Osteoblast (primary cell): ENCODE results near the gene RANBP3. TPM values are rescaled to one million over a fixed set of nuclear protein-coding genes. Genes with fewer than 3 reads are reported as not detected.
A peak's percentile ranks its signal among the peaks of the same experiment; 100 is the strongest.

Source experiments
- DNase-seq: peaks from one replicate; pipeline ENCODE4 v3.0.0; 2011; ENCODE audit warnings: low spot score, mixed read lengths; ENCODE audit not compliant: insufficient read length; ENCODE audit errors: missing footprints
- H2AFZ ChIP-seq: 2 replicates; pipeline ENCODE4 v1.6.0; 2011; ENCODE audit warnings: mild to moderate bottlenecking, low read length
- H3K27ac ChIP-seq: 2 replicates; pipeline ENCODE4 v1.5.1; 2011; ENCODE audit warnings: mild to moderate bottlenecking, low read depth, low read length, moderate library complexity
- H3K27me3 ChIP-seq: 2 replicates; pipeline ENCODE4 v1.6.0; 2012; ENCODE audit warnings: mild to moderate bottlenecking, control low read depth, inconsistent platforms, low read length, moderate library complexity; ENCODE audit not compliant: insufficient read depth
- H3K36me3 ChIP-seq: 2 replicates; pipeline ENCODE4 v1.5.1; 2011; ENCODE audit warnings: mild to moderate bottlenecking, low read length, control low read depth, moderate library complexity; ENCODE audit not compliant: insufficient read depth
- H3K4me1 ChIP-seq: 2 replicates; pipeline ENCODE4 v1.5.1; 2011; ENCODE audit warnings: mild to moderate bottlenecking, low read length, control low read depth, moderate library complexity; ENCODE audit not compliant: insufficient read depth
- H3K4me2 ChIP-seq: 2 replicates; pipeline ENCODE4 v1.6.0; 2011; ENCODE audit warnings: mild to moderate bottlenecking, low read length; ENCODE audit not compliant: insufficient read depth
- H3K4me3 ChIP-seq: fragments of 200-600 bp; sonication (generic); 3 replicates; pipeline ENCODE4 v1.5.1; 2012; ENCODE audit warnings: mild to moderate bottlenecking, low read length, inconsistent platforms; ENCODE audit not compliant: insufficient read depth
- H3K79me2 ChIP-seq: 2 replicates; pipeline ENCODE4 v1.6.0; 2012; ENCODE audit warnings: mild to moderate bottlenecking, low read length, control low read depth, inconsistent platforms; ENCODE audit not compliant: insufficient read depth
- H3K9me3 ChIP-seq: 2 replicates; pipeline ENCODE4 v1.5.1; 2011; ENCODE audit warnings: low read depth, low read length, control low read depth
- H4K20me1 ChIP-seq: 2 replicates; pipeline ENCODE4 v1.6.0; 2012; ENCODE audit warnings: mild to moderate bottlenecking, low read length, control low read depth; ENCODE audit not compliant: insufficient read depth
- CTCF ChIP-seq: IDR thresholded peaks from 2 replicates; pipeline ENCODE4 v1.5.1; 2011; ENCODE audit warnings: mild to moderate bottlenecking, low read depth, low read length, moderate library complexity; ENCODE audit errors: extremely low read depth
- total RNA-seq: library from RNA; depleted of rRNA; stranded (reverse); fragments of >200 nt; gene quantifications from 2 replicates; pipeline ENCODE4 v1.2.3, GENCODE V29; 2012

RANBP3 gene
- total RNA-seq, 1 donor: 40.5 TPM

GRCh38 chr19:6005321-6006069 lies 27.6 kb upstream of the RANBP3 start:
- H3K36me3 ChIP-seq: no peaks in the 10 kb centered on the region
- no peak overlapping the region for H3K4me3 ChIP-seq
- no peaks in the 10 kb centered on the region for H3K79me2 ChIP-seq
- no peak overlapping the region for H3K4me2 ChIP-seq
- H3K27me3 ChIP-seq: no peaks in the 10 kb centered on the region
- no peaks in the 10 kb centered on the region for H3K4me1 ChIP-seq
- H3K27ac ChIP-seq: no peak overlapping the region
- peak; percentile 58 for DNase-seq
- no peaks in the 10 kb centered on the region for H4K20me1 ChIP-seq
- no peaks in the 10 kb centered on the region for H3K9me3 ChIP-seq
- H2AFZ ChIP-seq: no peak overlapping the region
- TF ChIP-seq CTCF: no peak

- no peaks in the 10 kb centered on the region for H3K27me3 ChIP-seq
- H3K9me3 ChIP-seq: no peaks in the 10 kb centered on the region
- H2AFZ ChIP-seq: no peak overlapping the region
- no peaks in the 10 kb centered on the region for H4K20me1 ChIP-seq
- H3K4me2 ChIP-seq: no peak overlapping the region
- no peak overlapping the region for H3K27ac ChIP-seq
- H3K79me2 ChIP-seq: no peaks in the 10 kb centered on the region
- peak; percentile 38 for DNase-seq
- no peaks in the 10 kb centered on the region for H3K36me3 ChIP-seq
- no peaks in the 10 kb centered on the region for H3K4me1 ChIP-seq
- no peak for TF ChIP-seq CTCF
- H3K4me3 ChIP-seq: no peak overlapping the region
Observed at GRCh38 chr19:6003976-6004375, 26.0 kb upstream of the RANBP3 start.

DNA sequence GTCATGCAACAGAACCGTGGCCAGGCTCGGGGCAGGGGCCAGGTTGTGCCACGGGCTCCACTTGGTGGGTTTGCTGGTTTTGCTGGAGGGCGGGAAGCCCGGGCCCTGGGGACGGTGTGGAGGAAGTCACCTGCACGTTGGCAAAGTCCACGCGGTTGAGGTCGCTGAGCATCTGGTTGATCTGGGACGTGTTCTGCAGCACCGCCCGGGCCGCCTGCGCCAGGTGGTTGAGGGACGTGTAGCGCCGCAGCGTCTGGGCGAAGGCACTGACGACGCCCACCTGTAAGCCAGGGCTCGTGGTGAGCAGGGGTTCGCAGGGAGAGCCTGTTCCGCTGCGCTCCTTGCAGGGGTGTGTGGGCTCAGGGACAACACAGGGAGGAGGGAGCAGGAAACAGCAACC lies 24.7 kb upstream of the RANBP3 start:
- peak; percentile 21 for DNase-seq
- no peaks in the 10 kb centered on the region for H3K9me3 ChIP-seq
- no peak overlapping the region for H3K4me3 ChIP-seq
- H3K27ac ChIP-seq: no peak overlapping the region
- H3K4me1 ChIP-seq: no peaks in the 10 kb centered on the region
- no peak overlapping the region for H2AFZ ChIP-seq
- no peaks in the 10 kb centered on the region for H3K36me3 ChIP-seq
- H3K4me2 ChIP-seq: no peak overlapping the region
- no peaks in the 10 kb centered on the region for H3K79me2 ChIP-seq
- no peaks in the 10 kb centered on the region for H4K20me1 ChIP-seq
- TF ChIP-seq CTCF: no peak
- no peaks in the 10 kb centered on the region for H3K27me3 ChIP-seq

- no peak overlapping the region for H3K4me2 ChIP-seq
- no peaks in the 10 kb centered on the region for H3K36me3 ChIP-seq
- H3K27me3 ChIP-seq: no peaks in the 10 kb centered on the region
- no peak for TF ChIP-seq CTCF
- H3K4me3 ChIP-seq: no peak overlapping the region
- peak; percentile 22 for DNase-seq
- no peaks in the 10 kb centered on the region for H3K9me3 ChIP-seq
- no peaks in the 10 kb centered on the region for H4K20me1 ChIP-seq
- H3K4me1 ChIP-seq: no peaks in the 10 kb centered on the region
- H3K79me2 ChIP-seq: no peaks in the 10 kb centered on the region
- no peak overlapping the region for H3K27ac ChIP-seq
- no peak overlapping the region for H2AFZ ChIP-seq
Observed at GRCh38 chr19:6000228-6000847, 22.4 kb upstream of the RANBP3 start.
